Liver (tissue), 9 donors: Measurements from ENCODE around the gene CDC42BPB. TPM values are rescaled to one million over a fixed set of nuclear protein-coding genes. Genes with fewer than 3 reads are reported as not detected.

Experiments
- DNase-seq: peaks from one replicate; pipeline ENCODE4 v3.0.0-alpha.2; 2017; ENCODE audit warnings: low spot score
- H3K27ac ChIP-seq, 2 donors: one replicate each; pipeline ENCODE4 v1.7.0; 2013; ENCODE audit warnings: inconsistent platforms in 2 of 2, low read length in 2 of 2, control low read depth in 1 of 2, low read depth in 1 of 2, mild to moderate bottlenecking in 1 of 2
- H3K27me3 ChIP-seq, 4 donors: one replicate each; pipeline versions ENCODE4 v1.6.1 to v1.7.0; 2013; ENCODE audit warnings: low read length in 3 of 4, inconsistent platforms in 1 of 4, mild to moderate bottlenecking in 1 of 4, moderate library complexity in 1 of 4; ENCODE audit not compliant: control insufficient read depth in 4 of 4, insufficient read depth in 4 of 4
- H3K36me3 ChIP-seq, 4 donors: one replicate each; pipeline versions ENCODE4 v1.6.1 to v1.7.0; 2013; ENCODE audit warnings: low read length in 3 of 4, mild to moderate bottlenecking in 3 of 4, low read depth in 1 of 4, moderate library complexity in 1 of 4; ENCODE audit not compliant: control insufficient read depth in 4 of 4, insufficient read depth in 3 of 4
- H3K4me1 ChIP-seq, 4 donors: one replicate each; pipeline versions ENCODE4 v1.6.1 to v1.7.0; 2013; ENCODE audit warnings: low read length in 3 of 4, mild to moderate bottlenecking in 3 of 4, moderate library complexity in 1 of 4; ENCODE audit not compliant: control insufficient read depth in 4 of 4, insufficient read depth in 4 of 4
- H3K4me3 ChIP-seq, 3 donors: one replicate each; pipeline versions ENCODE4 v1.6.1 to v1.7.0; 2013; ENCODE audit warnings: low read length in 3 of 3, control low read depth in 1 of 3, low read depth in 1 of 3, mild to moderate bottlenecking in 1 of 3
- H3K9ac ChIP-seq, 2 donors: one replicate each; pipeline ENCODE4 v1.7.0; 2013; ENCODE audit warnings: low read length in 2 of 2, mild to moderate bottlenecking in 2 of 2, moderate library complexity in 2 of 2, control low read depth in 1 of 2, low read depth in 1 of 2
- H3K9me3 ChIP-seq, 4 donors: one replicate each; pipeline versions ENCODE4 v1.6.1 to v1.7.0; 2013; ENCODE audit warnings: low read length in 3 of 4; ENCODE audit not compliant: control insufficient read depth in 4 of 4
- ATF3 ChIP-seq: IDR thresholded peaks from 2 replicates; pipeline ENCODE4 v1.6.1; 2016; ENCODE audit warnings: antibody characterized with exemption
- CTCF ChIP-seq: fragments of 150-350 bp; IDR thresholded peaks from 2 replicates; pipeline ENCODE4 v1.5.1; 2017; ENCODE audit warnings: improper control_type of control experiment, low read depth, low read length; ENCODE audit not compliant: missing input control
- EGR1 ChIP-seq, 2 donors: IDR thresholded peaks; 2 replicates each; pipeline ENCODE4 v1.6.1; 2016 to 2018; ENCODE audit warnings: antibody characterized with exemption in 2 of 2, low read depth in 2 of 2
- FOXA1 ChIP-seq: IDR thresholded peaks from 2 replicates; pipeline ENCODE4 v1.6.1; 2016; ENCODE audit warnings: antibody characterized with exemption
- FOXA2 ChIP-seq: IDR thresholded peaks from 2 replicates; pipeline ENCODE4 v1.6.1; 2016; ENCODE audit warnings: antibody characterized with exemption
- GABPA ChIP-seq, 2 donors: IDR thresholded peaks in 1 of 2; conservative IDR thresholded peaks in 1 of 2; 2 replicates each; pipeline ENCODE4 v1.6.1; 2016; ENCODE audit warnings: antibody characterized with exemption in 2 of 2, mild to moderate bottlenecking in 1 of 2, moderate library complexity in 1 of 2
- HNF4A ChIP-seq, 2 donors: conservative IDR thresholded peaks; 2 replicates each; pipeline ENCODE4 v1.6.1; 2016; ENCODE audit warnings: antibody characterized with exemption in 2 of 2, mild to moderate bottlenecking in 2 of 2
- HNF4G ChIP-seq: IDR thresholded peaks from 2 replicates; pipeline ENCODE4 v1.6.1; 2016; ENCODE audit warnings: antibody characterized with exemption
- JUND ChIP-seq, 2 donors: IDR thresholded peaks; 2 replicates each; pipeline ENCODE4 v1.6.1; 2016; ENCODE audit warnings: antibody characterized with exemption in 2 of 2
- MAX ChIP-seq: IDR thresholded peaks from 2 replicates; pipeline ENCODE4 v1.6.1; 2016; ENCODE audit warnings: antibody characterized with exemption
- NR2F2 ChIP-seq: IDR thresholded peaks from 2 replicates; pipeline ENCODE4 v1.6.1; 2016; ENCODE audit warnings: antibody characterized with exemption
- RXRA ChIP-seq, 2 donors: IDR thresholded peaks; 2 replicates each; pipeline ENCODE4 v1.6.1; 2017 to 2018; ENCODE audit warnings: antibody characterized with exemption in 2 of 2, mild to moderate bottlenecking in 1 of 2
- SP1 ChIP-seq: IDR thresholded peaks from 2 replicates; pipeline ENCODE4 v1.6.1; 2018; ENCODE audit warnings: antibody characterized with exemption, mild to moderate bottlenecking
- TAF1 ChIP-seq: conservative IDR thresholded peaks from 2 replicates; pipeline ENCODE4 v1.6.1; 2016; ENCODE audit warnings: antibody characterized with exemption, mild to moderate bottlenecking
- YY1 ChIP-seq: IDR thresholded peaks from 2 replicates; pipeline ENCODE4 v1.6.1; 2016; ENCODE audit warnings: antibody characterized with exemption, mild to moderate bottlenecking
- ZBTB33 ChIP-seq: IDR thresholded peaks from 2 replicates; pipeline ENCODE4 v1.6.1; 2016; ENCODE audit warnings: antibody characterized with exemption
- WGBS: extraction: QIAGEN DNeasy Blood & Tissue Kit; methylation state at CpG from one replicate; pipeline ENCODE4 v1.1.7; 2013; 5-methylcytosine and 5-hydroxymethylcytosine counted together
- polyA plus RNA-seq, 2 donors: library from polyadenylated mRNA; stranded (reverse) in 1 of 2; unstranded in 1 of 2; fragments of 200-250 nt in 1 of 2; fragments of >200 nt in 1 of 2; fragmentation: Nextera tagmentation in 1 of 2; extraction: Ambion mirVana in 1 of 2; gene quantifications; one replicate each; pipeline versions ENCODE4 v1.2.1 to v1.2.3, GENCODE V29; 2013 to 2015
- total RNA-seq, 2 donors: library from RNA; depleted of rRNA; stranded (reverse); fragments of >200 nt; gene quantifications; one replicate each; pipeline ENCODE4 v1.2.3, GENCODE V29; 2014
- donor health status: healthy.
- donor health status: healthy.
- donor health status: healthy.
- donor health status: healthy.
- donor health status: healthy.

Gene CDC42BPB
- total and polyA plus RNA-seq, 4 donors, result 4.1 to 78.7 (median 29.7) TPM

- TF ChIP-seq FOXA1 (no peak), ATF3 (no peak), EGR1 (IDR thresholded peaks at IDR 0.05; ENCODE audit: low read depth in 2 of 2) (no peak), RXRA (IDR thresholded peaks at IDR 0.05) (no peak), GABPA (IDR thresholded peaks at IDR 0.05 in 1 of 2, conservative IDR thresholded peaks at IDR 0.05 in 1 of 2) (no peak), FOXA2 (no peak), HNF4A (conservative IDR thresholded peaks at IDR 0.05) (no peak), NR2F2 (no peak), YY1 (no peak), ZBTB33 (no peak), JUND (IDR thresholded peaks at IDR 0.05) (no peak)
- no peak overlapping the region for H3K27ac ChIP-seq
- no peak for DNase-seq
- H3K9ac ChIP-seq, result no peak overlapping the region
- no peak overlapping the region for H3K4me3 ChIP-seq
- peaks cover 2 to 28% (median 19%) of the 10 kb centered on the region in 4 donors for H3K4me1 ChIP-seq
- no peaks in the 10 kb centered on the region for H3K27me3 ChIP-seq
- WGBS, result 90% methylated on average over 26 of the region's 26 CpGs
- H3K36me3 ChIP-seq, result peaks cover 0 to 10% (median 5%) of the 10 kb centered on the region in 4 donors
- H3K9me3 ChIP-seq, result no peaks in the 10 kb centered on the region
Measured at GRCh38 chr14:102932484-102933248, 124.7 kb downstream of the CDC42BPB start.

- DNase-seq, result no peak
- H3K9ac ChIP-seq, result no peak overlapping the region
- H3K9me3 ChIP-seq, result no peaks in the 10 kb centered on the region
- no peak overlapping the region for H3K27ac ChIP-seq
- peaks cover 2 to 28% (median 19%) of the 10 kb centered on the region in 4 donors for H3K4me1 ChIP-seq
- H3K4me3 ChIP-seq, result no peak overlapping the region
- H3K27me3 ChIP-seq, result peaks cover 0 to 2% (median 0%) of the 10 kb centered on the region in 4 donors
- peaks cover 0 to 5% (median 1%) of the 10 kb centered on the region in 4 donors for H3K36me3 ChIP-seq
- no peak for TF ChIP-seq EGR1 (IDR thresholded peaks at IDR 0.05; ENCODE audit: low read depth in 2 of 2)
- TF ChIP-seq NR2F2, result no peak
- TF ChIP-seq MAX, result no peak
- TF ChIP-seq HNF4A (conservative IDR thresholded peaks at IDR 0.05), result no peak
- no peak for TF ChIP-seq GABPA (IDR thresholded peaks at IDR 0.05 in 1 of 2, conservative IDR thresholded peaks at IDR 0.05 in 1 of 2)
- TF ChIP-seq RXRA (IDR thresholded peaks at IDR 0.05), result no peak
- no peak for TF ChIP-seq HNF4G
- no peak for TF ChIP-seq YY1
- TF ChIP-seq JUND (IDR thresholded peaks at IDR 0.05), result no peak
- TF ChIP-seq CTCF, result no peak
- no peak for TF ChIP-seq TAF1
- TF ChIP-seq FOXA1, result no peak
- no peak for TF ChIP-seq SP1
- TF ChIP-seq ATF3, result no peak
- 96% methylated on average over 12 of the region's 12 CpGs for WGBS
Measured at GRCh38 chr14:102931580-102932285, 125.6 kb downstream of the CDC42BPB start.
